K562 treated with DMSO at 1 percent for 4 hours (cell line): ENCODE measurements around the gene MLN. TPM values are rescaled to one million over a fixed set of nuclear protein-coding genes. Genes with fewer than 3 reads are reported as not detected.

Experiments used
- total RNA-seq: library from RNA; unstranded; fragments of 300-600 nt; gene quantifications from 2 replicates; pipeline ENCODE4 v1.2.3, GENCODE V29; 2022; ENCODE audit not compliant: insufficient read depth

Gene MLN, protein sequence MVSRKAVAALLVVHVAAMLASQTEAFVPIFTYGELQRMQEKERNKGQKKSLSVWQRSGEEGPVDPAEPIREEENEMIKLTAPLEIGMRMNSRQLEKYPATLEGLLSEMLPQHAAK
- not detected in 2 replicates for total RNA-seq

DNA sequence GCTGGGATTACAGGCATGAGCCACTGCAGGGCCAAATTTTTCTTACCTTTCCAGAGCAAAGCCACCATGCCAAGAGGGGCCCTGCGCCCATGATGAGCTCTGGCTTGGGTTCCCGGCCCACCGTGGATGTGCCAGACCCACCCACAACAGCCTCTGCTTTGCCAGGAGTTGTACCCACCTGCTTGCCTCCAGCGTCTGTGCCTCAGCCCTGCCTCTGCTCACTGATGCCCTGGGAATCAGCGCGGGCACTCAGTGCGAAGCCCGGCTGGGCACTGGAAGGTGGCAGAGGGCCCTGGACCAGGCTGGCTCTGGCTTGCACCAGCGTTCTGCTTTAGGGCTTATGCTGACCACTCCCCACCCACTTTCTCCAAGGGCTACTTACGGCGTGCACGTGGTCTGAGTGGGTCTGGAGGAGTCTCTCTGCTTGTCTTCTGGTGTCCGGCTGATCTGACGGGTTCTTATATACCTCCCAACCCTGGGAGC, at the start of gene MLN:
TSS of gene MLN (minus strand) at position 433 of the 483 bp plus-strand sequence. CDS start 2,840 bp downstream, outside the sequence.

DNA sequence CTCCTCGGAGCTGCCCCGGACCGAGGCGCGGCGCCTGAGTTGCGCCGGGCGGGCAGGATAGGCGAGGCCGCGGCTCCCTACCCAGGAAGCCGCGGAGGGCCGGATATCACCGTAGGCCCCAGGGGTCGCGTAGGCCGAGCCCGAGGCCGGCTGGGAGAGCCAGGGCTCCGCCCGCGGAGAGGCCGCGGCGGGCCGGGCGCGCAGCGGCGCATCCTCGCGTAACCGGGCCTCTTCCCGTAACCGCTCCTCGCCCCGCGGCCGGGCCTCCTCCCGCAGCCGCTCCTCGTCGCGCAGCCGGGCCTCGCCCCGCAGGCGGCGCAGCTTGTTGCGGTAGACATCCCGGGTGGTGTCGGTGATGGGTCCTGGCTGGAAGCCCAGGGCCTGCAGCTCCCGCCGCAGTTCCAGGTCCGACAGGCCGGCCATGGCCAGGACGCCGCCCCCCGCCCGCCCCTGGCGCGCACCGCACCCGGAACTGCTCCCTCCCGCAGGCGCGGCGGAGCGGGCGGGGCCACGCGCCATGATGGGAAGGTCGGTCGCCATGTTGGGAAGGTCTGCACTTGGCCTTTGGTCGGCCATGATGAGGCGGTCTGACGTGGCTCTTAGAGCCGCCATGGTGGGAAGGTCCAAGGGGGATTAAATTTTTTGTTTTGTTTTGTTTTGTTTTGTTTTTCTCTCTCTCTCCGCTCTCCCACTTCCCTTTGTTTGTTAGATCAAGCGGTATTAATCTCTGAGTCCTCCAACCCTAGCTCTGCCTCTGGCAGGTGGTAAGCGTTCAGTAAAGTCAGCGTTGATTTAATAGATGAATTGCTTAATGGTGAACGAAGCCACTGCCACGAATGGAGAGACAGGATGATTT, 14.9 kb downstream of the MLN start, which contains the start of gene LEMD2:
TSS of gene LEMD2 (minus strand) at position 437 of the 856 bp plus-strand sequence. CDS start at position 423, 14 bp downstream.

DNA sequence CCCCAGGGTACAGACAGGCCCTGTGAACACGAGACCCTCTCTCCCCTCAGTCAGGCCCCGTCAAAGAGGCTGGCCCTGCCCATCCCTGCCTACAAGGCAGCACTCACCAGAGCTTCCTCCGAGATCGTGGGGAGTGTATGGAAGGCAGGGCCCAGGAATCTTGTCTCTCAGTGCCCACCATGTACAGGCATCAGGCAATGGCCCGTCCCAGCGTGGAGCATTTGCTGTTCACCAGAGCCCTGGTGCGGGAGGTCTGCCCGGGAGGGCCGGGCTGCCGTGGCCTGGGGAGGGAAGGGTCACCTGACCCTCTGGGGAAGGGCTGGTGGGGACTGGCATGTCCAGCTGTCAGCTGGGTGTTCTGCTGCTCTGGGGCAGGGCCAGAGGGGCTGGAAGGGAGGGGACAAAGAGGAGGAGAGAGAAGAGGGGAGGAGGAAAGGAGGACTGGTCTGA, 57.1 kb downstream of the MLN start, which contains the start of gene IP6K3:
TSS of gene IP6K3 (minus strand) at position 255 of the 450 bp plus-strand sequence. CDS start 11,429 bp downstream, outside the sequence.

Other genes starting within 250 kb of the MLN start
- gene BAK1, start 223.7 kb downstream of the MLN start, total RNA-seq = 28.1 and 29.6 TPM in 2 replicates
- gene ITPR3, start 182.7 kb downstream of the MLN start, total RNA-seq = 10.5 and 13.0 TPM in 2 replicates
- gene UQCC2, start 92.3 kb downstream of the MLN start, total RNA-seq = 37.6 and 69.2 TPM in 2 replicates
- gene IP6K3, start 57.1 kb downstream of the MLN start, total RNA-seq = not detected in 2 replicates
- 55.4 and 57.2 TPM in 2 replicates for gene LEMD2, start 14.9 kb downstream of the MLN start, total RNA-seq